Right cardiac atrium (tissue), 5 donors: ENCODE data around the gene SH3PXD2A. TPM values are rescaled to one million over a fixed set of nuclear protein-coding genes. Genes with fewer than 3 reads are reported as not detected.

Experiments used
- ATAC-seq, 2 donors: fragments of 200-7000 bp; cut with Tn5 transposase; one replicate each; pipeline versions ENCODE4 v1.8.0 to v1.9.1; 2020; ENCODE audit warnings: moderate library complexity in 2 of 2, mild to moderate bottlenecking in 1 of 2
- DNase-seq, 3 donors: peaks; one replicate each; pipeline ENCODE4 v3.0.0-alpha.2; 2020
- H3K27ac ChIP-seq: one replicate; pipeline ENCODE4 v1.5.1; 2013; ENCODE audit warnings: mild to moderate bottlenecking, low read length, control low read depth, moderate library complexity
- H3K27me3 ChIP-seq: one replicate; pipeline ENCODE4 v1.6.1; 2013; ENCODE audit not compliant: control insufficient read depth, insufficient read depth
- H3K4me1 ChIP-seq: one replicate; pipeline ENCODE4 v1.6.1; 2013; ENCODE audit warnings: low read length; ENCODE audit not compliant: control insufficient read depth, insufficient read depth
- H3K4me3 ChIP-seq: one replicate; pipeline ENCODE4 v1.5.1; 2013; ENCODE audit warnings: low read length, control low read depth
- H3K9me3 ChIP-seq: one replicate; pipeline ENCODE4 v1.6.1; 2013; ENCODE audit warnings: low read length; ENCODE audit not compliant: control insufficient read depth
- WGBS: extraction: QIAGEN DNeasy Blood & Tissue Kit; methylation state at CpG from one replicate; pipeline ENCODE4 v1.1.7; 2013; 5-methylcytosine and 5-hydroxymethylcytosine counted together
- intact Hi-C, 4 donors: fragments of 100-400 bp; cut with DNase I; formaldehyde crosslinking; loops; one replicate each; pipeline versions ENCODE4 v1.11.0 to v1.14.0; 2022 to 2023
- polyA plus RNA-seq: library from polyadenylated mRNA; stranded (reverse); fragments of 200-250 nt; gene quantifications from one replicate; pipeline ENCODE4 v1.2.3, GENCODE V29; 2013
- total RNA-seq, 4 donors: library from RNA; stranded (reverse); fragmentation: NEBNext Ultra II Directional; extraction: Animal tissue kit (Norgen Biotek cat#: 25700); gene quantifications; one replicate each; pipeline ENCODE4 v1.2.1, GENCODE V29; 2021
- donor health status: healthy with polysubstance abuse.
- donor health status: DM: no; HTN: yes; CAD: no.
- donor health status: DM: no; HTN: no; CAD: no.
- donor health status: DM: no; HTN: yes; CAD: no; lungs with severe emphysema.
- donor health status: DM: yes; HTN: yes; CAD: no.

The SH3PXD2A gene
- total and polyA plus RNA-seq, 5 donors: 13.5 to 31.7 (median 30.9) TPM

- Histone ChIP-seq H3K4me3 (no peak overlapping the region), H3K4me1 (peaks cover 5% of the 10 kb centered on the region), H3K27me3 (no peaks in the 10 kb centered on the region), H3K9me3 (no peaks in the 10 kb centered on the region), H3K27ac (no peak overlapping the region)
- WGBS: 85% methylated on average over 10 of the region's 10 CpGs
- intact Hi-C loops: no loop called here
- ATAC-seq: no peak
- peak in 2 of 3 donors; percentile 30 to 44 for DNase-seq
Measured at GRCh38 chr10:103699611-103700435, 155.6 kb downstream of the SH3PXD2A start.

- H3K4me1 ChIP-seq: peaks cover 5% of the 10 kb centered on the region
Measured at GRCh38 chr10:103698266-103698665, 157.1 kb downstream of the SH3PXD2A start.

GRCh38 chr10:103697787-103698186, 157.6 kb downstream of the SH3PXD2A start:
- 89% methylated on average over 4 of the region's 4 CpGs for WGBS
- DNase-seq (peak in 2 of 3 donors; percentile 16 to 23), ATAC-seq (no peak)
- Histone ChIP-seq H3K9me3 (no peaks in the 10 kb centered on the region), H3K4me1 (peaks cover 5% of the 10 kb centered on the region), H3K4me3 (no peak overlapping the region), H3K27me3 (no peaks in the 10 kb centered on the region), H3K27ac (no peak overlapping the region)
- intact Hi-C loops: no loop called here

More at GRCh38 chr10:103698266-103698665, 157.1 kb downstream of the SH3PXD2A start:
- H3K4me3 ChIP-seq: no peak overlapping the region
- no peaks in the 10 kb centered on the region for H3K27me3 ChIP-seq
- H3K27ac ChIP-seq: no peak overlapping the region
- H3K9me3 ChIP-seq: no peaks in the 10 kb centered on the region
- DNase-seq: peak in 2 of 3 donors; percentile 48 to 77
- 67% methylated on average over 4 of the region's 4 CpGs for WGBS
- no peak for ATAC-seq
- intact Hi-C loops: no loop called here

GRCh38 chr10:103696411-103697145, 158.8 kb downstream of the SH3PXD2A start:
- ATAC-seq (peak; percentile 69 to 92), DNase-seq (peak; percentile 86 to 88 (median 86))
- no peaks in the 10 kb centered on the region for H3K27me3 ChIP-seq
- no peaks in the 10 kb centered on the region for H3K9me3 ChIP-seq
- H3K4me3 ChIP-seq: no peak overlapping the region
- 27% methylated on average over 10 of the region's 10 CpGs for WGBS
- peaks cover 5% of the 10 kb centered on the region for H3K4me1 ChIP-seq
- intact Hi-C loops: no loop called here
- peak overlapping the region; percentile 28 for H3K27ac ChIP-seq

GRCh38 chr10:103696094-103696410, 159.3 kb downstream of the SH3PXD2A start:
- DNase-seq: peak in 2 of 3 donors; percentile 12 to 49
- ATAC-seq: no peak
- H3K27ac ChIP-seq: peak overlapping the region; percentile 61
- intact Hi-C loops: no loop called here
- H3K4me3 ChIP-seq: no peak overlapping the region
- no peaks in the 10 kb centered on the region for H3K9me3 ChIP-seq
- H3K27me3 ChIP-seq: no peaks in the 10 kb centered on the region
- peaks cover 5% of the 10 kb centered on the region for H3K4me1 ChIP-seq
- 74% methylated on average over 5 of the region's 5 CpGs for WGBS

- DNase-seq (peak; percentile 40 to 62 (median 50)), ATAC-seq (peak; percentile 5 to 15)
- WGBS: 71% methylated on average over 4 of the region's 4 CpGs
- peak overlapping the region; percentile 61 for H3K27ac ChIP-seq
- no peak overlapping the region for H3K4me3 ChIP-seq
- peaks cover 5% of the 10 kb centered on the region for H3K4me1 ChIP-seq
- no peaks in the 10 kb centered on the region for H3K9me3 ChIP-seq
- intact Hi-C loops: no loop called here
- no peaks in the 10 kb centered on the region for H3K27me3 ChIP-seq
Measured at GRCh38 chr10:103695584-103696005, 159.8 kb downstream of the SH3PXD2A start.

GRCh38 chr10:103693812-103694205, 161.6 kb downstream of the SH3PXD2A start:
- 47% methylated on average over 5 of the region's 5 CpGs for WGBS
- intact Hi-C loops: no loop called here
- H3K4me3 ChIP-seq: no peak overlapping the region
- DNase-seq: peak in 2 of 3 donors; percentile 27 to 29
- ATAC-seq: no peak
- no peaks in the 10 kb centered on the region for H3K9me3 ChIP-seq
- peaks cover 5% of the 10 kb centered on the region for H3K4me1 ChIP-seq
- no peak overlapping the region for H3K27ac ChIP-seq
- H3K27me3 ChIP-seq: no peaks in the 10 kb centered on the region

- 13% methylated on average over 68 of the region's 69 CpGs for WGBS
- no peaks in the 10 kb centered on the region for H3K9me3 ChIP-seq
- H3K4me1 ChIP-seq: peaks cover 5% of the 10 kb centered on the region
- ATAC-seq (no peak), DNase-seq (peak in 2 of 3 donors; percentile 58 to 63)
- intact Hi-C loops: no loop called here
- no peaks in the 10 kb centered on the region for H3K27me3 ChIP-seq
- no peak overlapping the region for H3K27ac ChIP-seq
- peak overlapping the region; percentile 38 for H3K4me3 ChIP-seq
Measured at GRCh38 chr10:103692952-103693811, 162.2 kb downstream of the SH3PXD2A start.

- intact Hi-C loops: no loop called here
- H3K27ac ChIP-seq: no peak overlapping the region
- no peaks in the 10 kb centered on the region for H3K9me3 ChIP-seq
- no peaks in the 10 kb centered on the region for H3K27me3 ChIP-seq
- DNase-seq (peak in 2 of 3 donors; percentile 45 to 70), ATAC-seq (no peak)
- peak overlapping the region; percentile 38 for H3K4me3 ChIP-seq
- peaks cover 5% of the 10 kb centered on the region for H3K4me1 ChIP-seq
- WGBS: 42% methylated on average over 35 of the region's 35 CpGs
Measured at GRCh38 chr10:103692436-103692951, 162.9 kb downstream of the SH3PXD2A start.

GRCh38 chr10:103691723-103692435, 163.5 kb downstream of the SH3PXD2A start:
- no peaks in the 10 kb centered on the region for H3K27me3 ChIP-seq
- peaks cover 5% of the 10 kb centered on the region for H3K4me1 ChIP-seq
- 58% methylated on average over 17 of the region's 17 CpGs for WGBS
- DNase-seq (peak in 1 of 3 donors; percentile 60), ATAC-seq (peak in 1 of 2 donors; percentile 6)
- H3K27ac ChIP-seq: no peak overlapping the region
- intact Hi-C loops: no loop called here
- no peaks in the 10 kb centered on the region for H3K9me3 ChIP-seq
- no peak overlapping the region for H3K4me3 ChIP-seq
